Choroid plexus epithelial cell (primary cell): ENCODE results near the gene CAPN9.
A peak's percentile ranks its signal among the peaks of the same experiment; 100 is the strongest.

ENCODE experiments used
- DNase-seq: peaks from one replicate; pipeline ENCODE4 v3.0.0-alpha.2; 2010; ENCODE audit warnings: low read depth
- H3K4me3 ChIP-seq: 2 replicates; pipeline ENCODE4 v1.5.1; 2011; ENCODE audit warnings: low read depth, mild to moderate bottlenecking, control low read depth, low read length, moderate library complexity
- CTCF ChIP-seq: conservative IDR thresholded peaks from 2 replicates; pipeline ENCODE4 v1.5.1; 2011; ENCODE audit warnings: low read depth, mild to moderate bottlenecking, control low read depth, inconsistent platforms, low read length, moderate library complexity

CAPN9 gene

GRCh38 chr1:230787471-230787870 lies 40.3 kb downstream of the CAPN9 start:
- TF ChIP-seq CTCF, result no peak
- no peak for DNase-seq

GRCh38 chr1:230788561-230789275 lies 41.5 kb downstream of the CAPN9 start:
- no peak overlapping the region for H3K4me3 ChIP-seq
- TF ChIP-seq CTCF, result no peak
- DNase-seq, result no peak

More at GRCh38 chr1:230787471-230787870, 40.3 kb downstream of the CAPN9 start:
- H3K4me3 ChIP-seq, result no peak overlapping the region

GRCh38 chr1:230790026-230790425 lies 42.8 kb downstream of the CAPN9 start:
- no peak overlapping the region for H3K4me3 ChIP-seq
- no peak for DNase-seq
- no peak for TF ChIP-seq CTCF

GRCh38 chr1:230791986-230792564 lies 44.9 kb downstream of the CAPN9 start:
- no peak for DNase-seq
- TF ChIP-seq CTCF, result no peak
- no peak overlapping the region for H3K4me3 ChIP-seq

GRCh38 chr1:230792691-230793462 lies 45.7 kb downstream of the CAPN9 start:
- H3K4me3 ChIP-seq, result no peak overlapping the region
- DNase-seq, result peak; percentile 40
- peak; percentile 45 for TF ChIP-seq CTCF

GRCh38 chr1:230793463-230793745 lies 46.2 kb downstream of the CAPN9 start:
- TF ChIP-seq CTCF, result no peak
- H3K4me3 ChIP-seq, result no peak overlapping the region
- DNase-seq, result no peak
